ACC112 (cell line): ENCODE data around the gene MUC22.
"Not testable (repeated sequence)": the region's sequence is repeated elsewhere in the genome, so short reads cannot be mapped to it uniquely, and the experiment has no call there.

ENCODE experiments used
- H2AFZ ChIP-seq: fragments of 200-600 bp; sonication (generic); one replicate; pipeline ENCODE4 v1.6.0; 2017; ENCODE audit warnings: antibody characterized with exemption, low read length; ENCODE audit not compliant: unreplicated experiment
- H3K27ac ChIP-seq: fragments of 200-600 bp; sonication (generic); 2 replicates; pipeline ENCODE4 v1.5.1; 2014; ENCODE audit warnings: low read depth, mild to moderate bottlenecking, antibody characterized with exemption, low read length, moderate library complexity
- H3K27me3 ChIP-seq: fragments of 200-600 bp; sonication (generic); 2 replicates; pipeline ENCODE4 v1.6.1; 2014; ENCODE audit warnings: mild to moderate bottlenecking, antibody characterized with exemption, low read length, moderate library complexity, mixed read lengths; ENCODE audit not compliant: insufficient read depth
- H3K36me3 ChIP-seq: fragments of 200-600 bp; sonication (generic); 2 replicates; pipeline ENCODE4 v1.6.1; 2016; ENCODE audit warnings: mild to moderate bottlenecking, antibody characterized with exemption, low read length, moderate library complexity, mixed read lengths; ENCODE audit not compliant: insufficient read depth
- H3K4me1 ChIP-seq: fragments of 200-600 bp; sonication (generic); one replicate; pipeline ENCODE4 v1.6.1; 2016; ENCODE audit warnings: low read length, mixed read lengths; ENCODE audit not compliant: insufficient read depth, unreplicated experiment, control insufficient read depth
- H3K4me3 ChIP-seq: fragments of 200-600 bp; sonication (generic); 2 replicates; pipeline ENCODE4 v1.5.1; 2014; ENCODE audit warnings: mild to moderate bottlenecking, low read depth, low read length
- H3K79me2 ChIP-seq: fragments of 200-600 bp; sonication (generic); one replicate; pipeline ENCODE4 v1.6.0; 2016; ENCODE audit warnings: low read length; ENCODE audit not compliant: control insufficient read depth, unreplicated experiment, insufficient read depth

MUC22 gene

GRCh38 chr6:31010393-31011060 is at the start of gene MUC22:
TSS of gene MUC22 (plus strand) at chr6:31010474. CDS start at chr6:31010707, 233 bp downstream.
- Histone ChIP-seq H3K27ac (peak within 1 kb of the TSS; percentile 18; the same call in 1 of the 2 replicates), H3K4me1 (peaks cover 18% of the 10 kb centered on the region), H3K36me3 (no peaks in the 10 kb centered on the region), H3K79me2 (no peaks in the 10 kb centered on the region), H2AFZ (no peak within 1 kb of the TSS), H3K27me3 (peaks cover 5% of the 10 kb centered on the region; the same call in 1 of the 2 replicates), H3K4me3 (no peak within 1 kb of the TSS)

GRCh38 chr6:30960907-30961673 is 49.2 kb upstream of the MUC22 start:
- no peak overlapping the region for H3K27ac ChIP-seq
- no peak overlapping the region for H3K4me3 ChIP-seq
- H2AFZ ChIP-seq = no peak overlapping the region
- no peaks in the 10 kb centered on the region for H3K4me1 ChIP-seq
- H3K79me2 ChIP-seq = no peaks in the 10 kb centered on the region
- no peaks in the 10 kb centered on the region for H3K36me3 ChIP-seq
- H3K27me3 ChIP-seq = peaks cover 15% of the 10 kb centered on the region; the same call in 1 of the 2 replicates

GRCh38 chr6:30962716-30963115 is 47.6 kb upstream of the MUC22 start:
- H3K27ac ChIP-seq = no peak overlapping the region
- peaks cover 11% of the 10 kb centered on the region; the same call in 1 of the 2 replicates for H3K27me3 ChIP-seq
- H3K36me3 ChIP-seq = no peaks in the 10 kb centered on the region
- H3K4me1 ChIP-seq = no peaks in the 10 kb centered on the region
- no peak overlapping the region for H2AFZ ChIP-seq
- H3K4me3 ChIP-seq = no peak overlapping the region
- no peaks in the 10 kb centered on the region for H3K79me2 ChIP-seq

GRCh38 chr6:30963641-30964040 is 46.6 kb upstream of the MUC22 start:
- H3K4me1 ChIP-seq = no peaks in the 10 kb centered on the region
- no peak overlapping the region for H3K27ac ChIP-seq
- no peaks in the 10 kb centered on the region for H3K36me3 ChIP-seq
- 0 out of 2 replicates have a peak, but pooled peaks cover 6% of the 10 kb centered on the region for H3K27me3 ChIP-seq
- no peak overlapping the region for H2AFZ ChIP-seq
- no peaks in the 10 kb centered on the region for H3K79me2 ChIP-seq
- no peak overlapping the region for H3K4me3 ChIP-seq

GRCh38 chr6:30964075-30964474 is 46.2 kb upstream of the MUC22 start:
- no peak overlapping the region for H3K27ac ChIP-seq

GRCh38 chr6:30965140-30965601 is 45.1 kb upstream of the MUC22 start:
- Histone ChIP-seq H3K27ac (no peak overlapping the region), H3K4me1 (no peaks in the 10 kb centered on the region), H3K4me3 (no peak overlapping the region), H3K79me2 (no peaks in the 10 kb centered on the region), H3K27me3 (0 out of 2 replicates have a peak, but pooled peaks cover 6% of the 10 kb centered on the region), H2AFZ (no peak overlapping the region), H3K36me3 (no peaks in the 10 kb centered on the region)

More at GRCh38 chr6:30964075-30964474, 46.2 kb upstream of the MUC22 start:
- Histone ChIP-seq H3K4me1 (no peaks in the 10 kb centered on the region), H3K36me3 (no peaks in the 10 kb centered on the region), H3K79me2 (no peaks in the 10 kb centered on the region), H2AFZ (no peak overlapping the region), H3K4me3 (no peak overlapping the region), H3K27me3 (0 out of 2 replicates have a peak, but pooled peaks cover 6% of the 10 kb centered on the region)

GRCh38 chr6:30966154-30966553 is 44.1 kb upstream of the MUC22 start:
- 0 out of 2 replicates have a peak, but pooled peaks cover 6% of the 10 kb centered on the region for H3K27me3 ChIP-seq

GRCh38 chr6:30969171-30969570 is 41.1 kb upstream of the MUC22 start:
- H3K36me3 ChIP-seq, H2AFZ ChIP-seq, H3K4me1 ChIP-seq, H3K4me3 ChIP-seq, H3K27ac ChIP-seq, H3K79me2 ChIP-seq: not testable (repeated sequence)
- peaks cover 23% of the 10 kb centered on the region; the same call in 1 of the 2 replicates for H3K27me3 ChIP-seq

More at GRCh38 chr6:30966154-30966553, 44.1 kb upstream of the MUC22 start:
- H3K27ac ChIP-seq = no peak overlapping the region
- H3K79me2 ChIP-seq = no peaks in the 10 kb centered on the region
- no peak overlapping the region for H3K4me3 ChIP-seq
- no peak overlapping the region for H2AFZ ChIP-seq
- no peaks in the 10 kb centered on the region for H3K36me3 ChIP-seq
- H3K4me1 ChIP-seq = no peaks in the 10 kb centered on the region

- Histone ChIP-seq H2AFZ (no peak overlapping the region), H3K4me1 (no peaks in the 10 kb centered on the region), H3K27ac (no peak overlapping the region), H3K27me3 (peaks cover 17% of the 10 kb centered on the region; the same call in 1 of the 2 replicates), H3K36me3 (no peaks in the 10 kb centered on the region), H3K4me3 (no peak overlapping the region), H3K79me2 (no peaks in the 10 kb centered on the region)
Measured at GRCh38 chr6:30970946-30971345, 39.3 kb upstream of the MUC22 start.

- H3K27me3 ChIP-seq = peaks cover 17% of the 10 kb centered on the region; the same call in 1 of the 2 replicates
- no peak overlapping the region for H3K27ac ChIP-seq
- H2AFZ ChIP-seq = no peak overlapping the region
- no peak overlapping the region for H3K4me3 ChIP-seq
- no peaks in the 10 kb centered on the region for H3K4me1 ChIP-seq
- no peaks in the 10 kb centered on the region for H3K36me3 ChIP-seq
- H3K79me2 ChIP-seq = no peaks in the 10 kb centered on the region
Measured at GRCh38 chr6:30972816-30973215, 37.5 kb upstream of the MUC22 start.
